Stimulated activated CD4-positive, alpha-beta T cell treated with anti-CD3 and anti-CD28 coated beads, Interleukin-2, amount 100 ng/mL, for 4 hours (primary cell): Measurements from ENCODE around the gene NACAD.

ENCODE experiments used
- DNase-seq: peaks from one replicate; pipeline ENCODE4 v3.0.0-alpha.2; 2020; ENCODE audit warnings: low read depth

Gene NACAD, protein sequence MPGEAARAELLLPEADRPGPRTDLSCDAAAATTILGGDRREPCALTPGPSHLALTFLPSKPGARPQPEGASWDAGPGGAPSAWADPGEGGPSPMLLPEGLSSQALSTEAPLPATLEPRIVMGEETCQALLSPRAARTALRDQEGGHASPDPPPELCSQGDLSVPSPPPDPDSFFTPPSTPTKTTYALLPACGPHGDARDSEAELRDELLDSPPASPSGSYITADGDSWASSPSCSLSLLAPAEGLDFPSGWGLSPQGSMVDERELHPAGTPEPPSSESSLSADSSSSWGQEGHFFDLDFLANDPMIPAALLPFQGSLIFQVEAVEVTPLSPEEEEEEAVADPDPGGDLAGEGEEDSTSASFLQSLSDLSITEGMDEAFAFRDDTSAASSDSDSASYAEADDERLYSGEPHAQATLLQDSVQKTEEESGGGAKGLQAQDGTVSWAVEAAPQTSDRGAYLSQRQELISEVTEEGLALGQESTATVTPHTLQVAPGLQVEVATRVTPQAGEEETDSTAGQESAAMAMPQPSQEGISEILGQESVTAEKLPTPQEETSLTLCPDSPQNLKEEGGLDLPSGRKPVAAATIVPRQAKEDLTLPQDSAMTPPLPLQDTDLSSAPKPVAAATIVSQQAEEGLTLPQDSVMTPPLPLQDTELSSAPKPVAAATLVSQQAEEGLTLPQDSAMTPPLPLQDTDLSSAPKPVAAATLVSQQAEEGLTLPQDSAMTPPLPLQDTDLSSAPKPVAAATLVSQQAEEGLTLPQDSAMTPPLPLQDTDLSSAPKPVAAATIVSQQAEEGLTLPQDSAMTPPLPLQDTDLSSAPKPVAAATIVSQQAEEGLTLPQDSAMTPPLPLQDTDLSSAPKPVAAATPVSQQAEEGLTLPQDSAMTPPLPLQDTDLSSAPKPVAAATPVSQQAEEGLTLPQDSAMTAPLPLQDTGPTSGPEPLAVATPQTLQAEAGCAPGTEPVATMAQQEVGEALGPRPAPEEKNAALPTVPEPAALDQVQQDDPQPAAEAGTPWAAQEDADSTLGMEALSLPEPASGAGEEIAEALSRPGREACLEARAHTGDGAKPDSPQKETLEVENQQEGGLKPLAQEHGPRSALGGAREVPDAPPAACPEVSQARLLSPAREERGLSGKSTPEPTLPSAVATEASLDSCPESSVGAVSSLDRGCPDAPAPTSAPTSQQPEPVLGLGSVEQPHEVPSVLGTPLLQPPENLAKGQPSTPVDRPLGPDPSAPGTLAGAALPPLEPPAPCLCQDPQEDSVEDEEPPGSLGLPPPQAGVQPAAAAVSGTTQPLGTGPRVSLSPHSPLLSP (N-terminal part only)

DNA sequence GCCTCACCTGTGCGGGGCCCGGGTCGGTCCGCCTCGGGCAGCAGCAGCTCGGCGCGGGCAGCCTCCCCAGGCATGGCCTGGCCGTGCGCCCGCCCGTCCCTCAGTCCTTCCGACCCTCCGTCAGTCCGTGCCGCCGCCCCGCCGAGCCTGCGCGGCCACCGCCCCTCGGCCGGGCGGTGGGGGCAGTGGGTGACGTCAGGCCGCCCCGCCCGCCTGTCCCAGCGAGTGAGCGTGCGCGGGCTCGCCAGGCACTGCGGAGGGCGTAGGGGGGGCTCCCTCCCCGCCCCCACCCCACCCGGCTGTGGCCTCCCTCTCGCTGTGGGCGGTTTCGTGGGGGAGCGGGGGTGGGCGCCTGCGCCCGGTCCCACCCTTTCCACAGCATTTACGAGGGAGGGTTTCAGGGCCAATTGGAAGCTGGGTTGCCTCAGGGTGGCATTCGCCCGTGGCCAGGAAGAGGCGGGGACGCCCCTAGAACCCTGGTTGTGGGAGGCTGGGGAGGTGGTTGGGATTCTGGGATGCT lies at the start of gene NACAD:
TSS of gene NACAD (minus strand) at position 149 of the 520 bp plus-strand sequence. CDS start at position 74, 75 bp downstream.
- peak; percentile 37 for DNase-seq

GRCh38 chr7:45136106-45137060 lies 47.6 kb upstream of the NACAD start:
- DNase-seq, result peak; percentile 48

- no peak for DNase-seq
Observed at GRCh38 chr7:45133877-45134276, 45.1 kb upstream of the NACAD start.

- DNase-seq, result no peak
Observed at GRCh38 chr7:45133352-45133751, 44.6 kb upstream of the NACAD start.

DNA sequence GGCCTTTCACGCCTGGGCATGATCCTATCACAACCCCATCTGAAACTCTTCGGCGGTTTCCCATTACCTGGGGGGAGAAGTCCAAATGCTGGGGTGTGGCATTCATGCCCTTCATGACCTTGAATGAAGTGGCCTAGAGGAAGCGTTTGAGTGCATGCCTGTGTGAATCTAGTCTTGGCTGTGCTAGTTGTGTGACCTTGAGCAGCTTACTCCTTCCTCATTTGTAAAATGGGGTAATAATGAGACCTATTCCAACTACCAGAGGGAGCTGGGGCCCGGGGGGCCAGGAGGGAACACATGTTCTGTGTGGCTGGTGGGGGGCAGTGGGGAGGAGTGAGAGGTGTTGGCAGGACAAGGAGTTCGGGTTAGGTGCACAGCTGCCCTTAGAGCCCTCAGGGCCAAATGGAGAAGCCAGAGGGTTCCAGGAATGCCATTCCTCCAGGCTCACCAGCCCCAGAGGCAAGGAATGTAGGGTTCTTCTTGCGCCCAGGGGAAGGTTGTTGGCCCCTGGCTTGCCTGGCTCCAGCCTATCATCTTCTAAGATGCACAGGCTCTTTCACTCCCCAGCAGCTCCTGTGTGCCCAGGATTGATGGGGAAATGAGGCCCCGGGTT lies 44.0 kb upstream of the NACAD start:
- no peak for DNase-seq

GRCh38 chr7:45131891-45132290 lies 43.1 kb upstream of the NACAD start:
- DNase-seq, result no peak

DNA sequence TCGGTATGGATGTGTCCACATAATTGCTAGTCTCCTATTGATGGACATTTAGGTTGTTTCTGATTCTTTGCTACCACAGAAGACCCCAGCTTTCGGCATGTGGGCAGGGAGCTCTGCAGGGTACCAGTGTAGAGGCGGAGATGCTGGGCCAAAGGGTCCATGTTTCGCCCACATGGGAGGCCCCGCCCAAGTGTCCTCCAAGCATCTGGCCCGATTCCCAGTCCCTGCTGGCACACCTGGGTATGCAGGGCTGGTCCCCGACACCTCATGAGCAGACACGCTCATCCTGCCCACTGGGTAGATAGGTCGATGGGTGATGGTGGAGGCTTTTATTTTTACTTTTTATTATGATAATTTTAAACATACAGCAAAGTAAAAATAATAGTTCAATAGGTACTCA lies 42.1 kb upstream of the NACAD start:
- DNase-seq, result no peak

GRCh38 chr7:45129906-45130305 lies 41.1 kb upstream of the NACAD start:
- DNase-seq, result no peak

DNA sequence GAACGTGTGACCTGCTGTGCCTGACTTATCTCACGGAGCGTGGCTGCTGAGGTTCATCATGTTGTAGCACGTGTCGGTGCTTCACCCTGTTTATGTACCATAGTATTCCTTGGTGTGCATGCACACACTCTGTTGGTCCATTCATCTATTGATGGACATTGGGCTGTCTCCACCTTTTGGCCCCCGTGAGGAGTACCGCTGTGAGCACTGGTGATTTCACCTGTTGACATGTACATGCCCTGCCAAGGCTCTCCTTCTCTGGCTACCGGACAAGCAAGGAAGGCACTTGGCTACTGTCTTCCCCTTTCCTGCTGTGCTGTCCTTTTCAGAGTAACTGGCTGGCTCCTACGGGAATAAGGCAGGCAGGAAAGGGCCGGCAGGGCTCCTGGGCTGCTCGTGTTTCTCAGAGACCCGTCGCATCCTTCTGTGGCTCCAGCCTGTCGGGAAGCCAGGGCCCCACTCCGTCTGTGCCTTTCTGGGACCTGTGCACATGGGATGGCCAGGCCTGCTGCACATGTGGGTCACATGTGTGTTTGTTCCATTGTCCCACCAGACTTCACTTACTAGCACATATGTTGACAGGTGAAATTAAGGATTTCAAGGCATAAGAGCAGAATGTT lies 40.5 kb upstream of the NACAD start:
- no peak for DNase-seq

GRCh38 chr7:45126920-45127319 lies 38.2 kb upstream of the NACAD start:
- DNase-seq, result no peak

DNA sequence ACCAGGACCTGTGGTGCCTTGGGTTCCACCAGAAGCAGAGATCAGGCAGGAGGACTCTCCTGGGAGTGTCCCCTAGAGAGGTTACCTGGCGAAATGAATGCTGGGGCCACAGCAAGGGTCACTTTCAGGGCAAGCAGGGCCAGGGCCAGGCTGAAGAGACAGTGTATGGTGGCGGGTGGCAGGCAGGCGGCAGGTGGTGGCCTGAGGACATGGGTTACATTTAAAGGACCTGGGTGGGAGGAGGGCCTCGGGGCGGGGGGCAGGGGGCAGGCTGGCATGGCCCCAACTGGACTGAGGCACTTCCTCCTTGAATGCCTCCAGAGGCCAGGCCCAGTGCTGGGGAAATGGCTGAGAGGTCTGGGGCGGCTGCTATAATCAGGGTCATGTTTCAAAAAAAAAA lies 37.4 kb upstream of the NACAD start:
- DNase-seq, result no peak

- no peak for DNase-seq
Observed at GRCh38 chr7:45125193-45125904, 36.6 kb upstream of the NACAD start.

DNA sequence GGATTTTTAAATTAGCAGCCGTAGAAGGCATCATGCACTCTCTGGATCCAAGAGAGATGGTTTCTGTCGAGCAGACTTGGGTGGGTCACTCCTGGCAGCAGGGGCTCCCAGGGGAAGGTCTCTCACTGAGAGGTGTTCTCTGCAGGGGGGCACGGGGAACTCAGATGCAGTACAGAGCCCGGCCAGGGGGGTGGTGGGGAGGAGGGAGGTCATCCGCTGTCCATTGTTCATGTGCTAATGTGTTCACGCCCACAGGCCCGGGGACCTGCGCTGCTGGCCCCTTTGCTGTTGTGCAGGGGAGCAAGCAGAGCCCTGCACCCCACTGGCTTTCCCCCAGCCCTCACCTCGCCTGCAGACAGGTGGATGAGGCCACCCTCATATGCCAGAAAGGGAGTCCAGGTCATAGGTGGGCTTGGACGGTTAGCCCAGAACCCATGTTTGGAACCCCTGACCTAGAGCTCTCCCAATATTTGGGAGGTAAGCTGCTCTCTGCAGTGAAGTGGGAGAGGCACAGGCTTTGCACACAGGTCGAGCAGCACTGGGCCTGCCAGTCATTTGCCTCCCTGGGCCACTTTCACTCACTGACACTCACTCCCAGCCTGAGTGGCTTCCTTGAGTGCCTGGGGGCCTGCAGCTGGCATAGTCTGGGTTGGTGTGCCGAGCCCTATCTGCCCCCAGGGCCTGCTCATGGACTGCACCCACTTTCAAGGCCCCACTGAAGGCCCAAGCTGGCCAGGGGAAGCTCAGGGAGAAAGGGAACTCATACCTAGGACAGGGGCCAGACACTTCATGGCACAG lies 35.3 kb upstream of the NACAD start:
- DNase-seq, result no peak

DNA sequence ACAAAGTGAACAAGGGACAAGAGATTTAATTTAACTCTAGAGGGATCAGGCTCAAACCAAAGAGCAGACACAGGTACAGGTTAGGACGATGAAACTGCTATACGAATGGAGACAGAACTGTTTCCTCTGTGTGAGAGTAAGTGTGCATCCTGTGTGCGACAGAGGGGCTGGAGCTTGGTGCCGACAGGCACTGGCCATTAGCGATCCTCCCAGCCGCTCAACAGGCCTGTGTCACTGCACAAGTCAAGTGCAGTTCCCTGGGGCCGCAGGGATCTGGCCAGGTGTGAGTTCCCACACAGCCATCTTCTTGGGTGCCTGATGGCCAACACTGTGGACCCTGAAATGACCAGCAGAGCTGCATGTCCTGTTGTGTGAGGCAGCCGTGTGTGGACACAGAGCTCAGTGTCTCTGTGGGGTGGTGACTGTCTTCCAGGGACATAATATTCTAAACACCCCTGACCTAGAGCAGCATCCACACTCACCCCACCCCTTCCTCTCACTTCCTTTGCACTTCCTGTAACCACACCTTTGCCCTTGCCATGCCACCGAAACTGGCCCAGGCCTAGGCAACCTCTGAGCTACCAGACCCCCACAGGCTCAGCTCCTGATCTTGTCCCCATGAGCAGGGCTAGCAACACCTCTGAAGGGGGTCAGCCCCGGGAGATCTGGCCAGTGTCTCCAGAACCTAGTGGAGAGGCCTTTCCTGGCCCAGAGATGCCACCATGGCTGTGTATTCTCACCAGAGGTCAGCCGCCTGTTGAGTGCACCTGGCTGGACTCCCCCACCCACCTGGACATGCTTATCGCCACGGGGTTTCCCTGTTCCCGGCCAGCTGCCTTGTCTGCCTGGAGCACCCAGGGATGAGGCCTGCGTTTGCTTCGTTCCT lies 34.4 kb upstream of the NACAD start:
- DNase-seq, result no peak

DNA sequence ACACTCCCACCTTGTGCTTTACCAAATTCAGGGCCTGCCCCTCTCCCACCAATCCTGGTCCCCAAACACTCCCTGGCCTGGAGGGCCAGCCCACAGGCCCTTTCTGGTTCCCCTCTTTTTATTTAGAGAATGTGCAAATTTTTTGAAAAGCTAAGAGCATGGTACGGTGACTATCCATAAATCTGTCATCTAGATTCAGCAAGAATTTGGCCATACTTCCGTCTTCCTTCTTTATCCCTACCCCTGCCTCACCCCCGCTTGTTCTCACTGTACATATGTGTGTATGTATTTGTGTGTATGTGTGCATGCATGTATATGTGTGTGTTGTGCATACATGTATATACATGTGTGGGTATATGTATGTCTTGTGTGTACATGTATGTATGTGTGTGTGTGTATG lies 30.8 kb upstream of the NACAD start:
- no peak for DNase-seq

DNA sequence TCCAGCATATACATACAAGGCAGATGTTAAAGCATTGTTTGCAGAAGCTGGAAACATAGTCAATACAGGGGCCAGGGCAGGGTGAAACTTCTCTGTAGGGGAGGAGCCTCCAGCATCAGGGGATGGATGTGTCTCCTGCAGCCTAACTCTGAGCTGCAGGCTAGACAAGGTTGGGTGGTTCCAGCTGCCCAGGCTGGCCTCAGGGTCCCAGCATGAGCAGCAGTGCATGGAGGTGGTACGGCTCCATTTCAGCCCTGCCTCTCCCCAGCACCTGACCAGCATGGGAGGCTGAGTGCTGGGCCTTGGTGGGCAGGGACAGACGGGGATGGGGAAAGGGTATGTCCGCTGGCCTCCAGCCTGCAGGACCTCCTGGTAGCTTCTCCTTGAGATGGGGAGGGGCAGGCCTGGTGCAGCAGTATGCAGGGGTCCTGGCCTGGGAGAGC lies 30.1 kb upstream of the NACAD start:
- DNase-seq, result no peak

- no peak for DNase-seq
Observed at GRCh38 chr7:45118292-45118691, 29.5 kb upstream of the NACAD start.
